PC-3 (cell line): ENCODE measurements around the gene EFNA5. TPM values are rescaled to one million over a fixed set of nuclear protein-coding genes. Genes with fewer than 3 reads are reported as not detected.

Experiments used
- ATAC-seq: fragments of 200-7000 bp; cut with Tn5 transposase; 2 replicates; pipeline ENCODE4 v1.9.1; 2020; ENCODE audit warnings: mild to moderate bottlenecking, moderate library complexity
- BruUV-seq: library from RNA; stranded (reverse); fragments of 400-500 nt; replicated peaks from 2 replicates; lab custom pipeline; 2021; lab: Mats Ljungman, UMichigan
- CTCF ChIA-PET: fragments of 300-600 bp; sonication (Branson Sonifier 250); formaldehyde crosslinking; loops from one replicate; lab custom pipeline; 2022; ENCODE audit warnings: antibody characterized with exemption; lab: Charles Lee
- POLR2A ChIA-PET: fragments of 300-600 bp; sonication (Branson Sonifier 250); formaldehyde crosslinking; loops from one replicate; lab custom pipeline; 2022; ENCODE audit warnings: antibody characterized with exemption; ENCODE audit not compliant: unreplicated experiment; lab: Charles Lee
- DNase-seq: peaks from one replicate; pipeline ENCODE4 v3.0.0-alpha.2; 2015
- H2AFZ ChIP-seq: fragments of 300-600 bp; sonication (generic); 2 replicates; pipeline ENCODE4 v1.6.0; 2016; ENCODE audit warnings: antibody characterized with exemption, low read length
- H3F3A ChIP-seq: fragments of 300-600 bp; sonication (generic); one replicate; pipeline ENCODE4 v1.6.0; 2017; ENCODE audit warnings: antibody characterized with exemption, low read length, control low read depth, mild to moderate bottlenecking; ENCODE audit not compliant: unreplicated experiment
- H3K27ac ChIP-seq: fragments of 300-600 bp; sonication (generic); 2 replicates; pipeline ENCODE4 v1.5.1; 2016; ENCODE audit warnings: mild to moderate bottlenecking, low read length
- H3K27me3 ChIP-seq: fragments of 300-600 bp; sonication (generic); 2 replicates; pipeline ENCODE4 v1.6.1; 2016; ENCODE audit warnings: low read length, mixed read lengths
- H3K36me3 ChIP-seq: fragments of 300-600 bp; sonication (generic); 2 replicates; pipeline ENCODE4 v1.6.1; 2016; ENCODE audit warnings: low read depth, mixed run types, low read length, mixed read lengths
- H3K4me1 ChIP-seq: fragments of 300-600 bp; sonication (generic); 2 replicates; pipeline ENCODE4 v1.5.1; 2016; ENCODE audit warnings: low read length; ENCODE audit not compliant: insufficient read depth
- H3K4me2 ChIP-seq: fragments of 300-600 bp; sonication (generic); 2 replicates; pipeline ENCODE4 v1.6.0; 2016; ENCODE audit warnings: low read length
- H3K4me3 ChIP-seq: fragments of 300-600 bp; sonication (generic); 2 replicates; pipeline ENCODE4 v1.5.1; 2016; ENCODE audit warnings: mild to moderate bottlenecking, low read length, mixed read lengths
- H3K79me2 ChIP-seq: fragments of 300-600 bp; sonication (generic); 2 replicates; pipeline ENCODE4 v1.6.1; 2017; ENCODE audit warnings: low read length, mixed read lengths
- H3K9ac ChIP-seq: fragments of 300-600 bp; sonication (generic); 2 replicates; pipeline ENCODE4 v1.6.0; 2016; ENCODE audit warnings: mild to moderate bottlenecking, low read length
- H3K9me2 ChIP-seq: fragments of 300-600 bp; sonication (generic); replicated peaks from 2 replicates; pipeline ENCODE4 v1.6.1; 2016; ENCODE audit warnings: mixed run types, low read length, mixed read lengths
- H3K9me3 ChIP-seq: fragments of 300-600 bp; sonication (generic); 2 replicates; pipeline ENCODE4 v1.6.1; 2016; ENCODE audit warnings: low read length, mixed read lengths
- H4K20me1 ChIP-seq: fragments of 300-600 bp; sonication (generic); 2 replicates; pipeline ENCODE4 v1.6.1; 2016; ENCODE audit warnings: low read length, mixed read lengths
- CTCF ChIP-seq: fragments of 300-600 bp; sonication (generic); conservative IDR thresholded peaks from 2 replicates; pipeline ENCODE4 v1.5.1; 2017; ENCODE audit warnings: antibody characterized with exemption, low read depth, mild to moderate bottlenecking, low read length
- EZH2 ChIP-seq: fragments of 300-600 bp; sonication (generic); IDR thresholded peaks from one replicate; pipeline ENCODE4 v1.6.1; 2017; ENCODE audit warnings: antibody characterized with exemption, mild to moderate bottlenecking, low read length; ENCODE audit not compliant: unreplicated experiment
- EZH2phosphoT487 ChIP-seq: fragments of 300-600 bp; sonication (generic); IDR thresholded peaks from 2 replicates; pipeline ENCODE4 v1.6.1; 2018; ENCODE audit warnings: mild to moderate bottlenecking, antibody characterized with exemption, low read length, borderline replicate concordance
- intact Hi-C: fragments of 100-400 bp; cut with micrococcal nuclease; formaldehyde crosslinking; loops from 2 replicates; pipeline ENCODE4 v1.9.0; 2023
- total RNA-seq: library from RNA; depleted of rRNA; stranded (reverse); fragments of >200 nt; gene quantifications from 2 replicates; pipeline ENCODE4 v1.2.3, GENCODE V29; 2014

EFNA5 gene
- total RNA-seq, 1 experiment from 2014 or later: 5.4 TPM

DNA sequence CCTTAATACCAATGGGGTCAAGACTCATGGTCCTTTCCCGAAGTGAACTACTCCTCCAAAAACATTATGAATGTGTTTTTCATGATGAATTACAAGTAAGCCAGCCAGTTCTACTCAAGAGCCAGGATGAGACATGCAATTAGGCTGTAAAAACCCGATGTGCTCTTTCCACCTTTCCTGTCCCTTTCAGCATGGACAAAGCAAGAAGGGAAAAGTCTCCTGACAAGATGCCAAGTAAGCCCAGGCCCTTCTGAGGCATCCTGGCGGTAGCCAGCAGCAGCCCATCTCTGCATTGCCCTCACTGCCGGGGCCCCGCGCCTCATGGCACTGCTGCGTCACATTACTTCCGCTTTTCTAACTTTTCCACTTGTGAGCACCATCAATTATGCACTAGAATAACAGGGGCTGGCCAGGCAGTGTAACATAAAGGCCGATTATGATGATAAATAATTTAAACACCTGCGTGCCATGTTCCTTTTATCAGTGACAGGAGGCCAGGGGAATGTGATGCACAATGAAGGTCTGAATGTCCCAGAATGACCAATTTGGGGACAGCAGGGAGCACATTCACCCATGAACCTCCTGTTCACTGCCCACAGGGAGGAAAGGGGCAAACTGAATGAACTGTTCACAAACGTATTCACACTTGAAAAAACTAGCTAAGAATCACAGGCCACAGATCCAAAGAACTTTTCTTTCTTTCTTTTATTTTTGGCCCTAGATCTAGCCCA, 37.4 kb downstream of the EFNA5 start:
- H3K27me3 ChIP-seq: no peaks in the 10 kb centered on the region
- H3K9me3 ChIP-seq: no peaks in the 10 kb centered on the region
- no peak overlapping the region for H3K4me3 ChIP-seq
- no peaks in the 10 kb centered on the region for H3K36me3 ChIP-seq
- TF ChIP-seq EZH2phosphoT487 (no peak), CTCF (no peak), EZH2 (no peak)
- 0 out of 2 replicates have a peak, but pooled peaks cover 7% of the 10 kb centered on the region for H3K79me2 ChIP-seq
- no peak for DNase-seq
- H3K4me1 ChIP-seq: peaks cover 12% of the 10 kb centered on the region; the same call in 1 of the 2 replicates
- H3K9me2 ChIP-seq: no peaks in the 10 kb centered on the region
- H3K9ac ChIP-seq: no peak overlapping the region
- H3K27ac ChIP-seq: no peak overlapping the region
- ChIA-PET POLR2A (no interaction called here), CTCF (no interaction called here)
- BruUV-seq: no TSS peak
- ATAC-seq: no peak
- intact Hi-C loops: no loop called here
- no peak overlapping the region for H2AFZ ChIP-seq
- no peaks in the 10 kb centered on the region for H4K20me1 ChIP-seq
- no peaks in the 10 kb centered on the region for H3F3A ChIP-seq
- H3K4me2 ChIP-seq: no peak overlapping the region

GRCh38 chr5:107631805-107632362, 38.9 kb downstream of the EFNA5 start:
- no peaks in the 10 kb centered on the region for H3K27me3 ChIP-seq
- TF ChIP-seq CTCF (no peak), EZH2phosphoT487 (no peak)
- peaks cover 12% of the 10 kb centered on the region; the same call in 1 of the 2 replicates for H3K4me1 ChIP-seq
- 0 out of 2 replicates have a peak, but pooled peaks cover 7% of the 10 kb centered on the region for H3K79me2 ChIP-seq
- no peak overlapping the region for H3K4me2 ChIP-seq
- no peaks in the 10 kb centered on the region for H3K36me3 ChIP-seq
- H3K27ac ChIP-seq: no peak overlapping the region
- no peaks in the 10 kb centered on the region for H3F3A ChIP-seq
- no peaks in the 10 kb centered on the region for H3K9me3 ChIP-seq
- intact Hi-C loops: no loop called here
- H3K4me3 ChIP-seq: no peak overlapping the region
- no peaks in the 10 kb centered on the region for H4K20me1 ChIP-seq
- no peak overlapping the region for H2AFZ ChIP-seq
- ChIA-PET CTCF (no interaction called here), POLR2A (no interaction called here)
- no peaks in the 10 kb centered on the region for H3K9me2 ChIP-seq
- ATAC-seq: no peak
- BruUV-seq: no TSS peak
- H3K9ac ChIP-seq: no peak overlapping the region
- no peak for DNase-seq

GRCh38 chr5:107630184-107630583, 40.6 kb downstream of the EFNA5 start:
- 0 out of 2 replicates have a peak, but pooled peaks cover under 1% of the 10 kb centered on the region for H3K79me2 ChIP-seq
- no peaks in the 10 kb centered on the region for H3F3A ChIP-seq
- no peaks in the 10 kb centered on the region for H3K9me2 ChIP-seq
- intact Hi-C loops: no loop called here
- no peak overlapping the region for H3K4me2 ChIP-seq
- TF ChIP-seq CTCF (no peak), EZH2phosphoT487 (no peak), EZH2 (no peak)
- POLR2A ChIA-PET: no interaction called here
- no peaks in the 10 kb centered on the region for H4K20me1 ChIP-seq
- ATAC-seq: peak; percentile 88
- no peak overlapping the region for H2AFZ ChIP-seq
- no peaks in the 10 kb centered on the region for H3K36me3 ChIP-seq
- DNase-seq: peak; percentile 75
- no TSS peak for BruUV-seq
- no peaks in the 10 kb centered on the region for H3K27me3 ChIP-seq
- H3K9me3 ChIP-seq: no peaks in the 10 kb centered on the region
- CTCF ChIA-PET: interaction anchor here (0.8 kb wide), 1 partner anchor 58 kb away, joined by 6 read pairs; no protein-coding TSS in a partner anchor
- H3K4me1 ChIP-seq: peaks cover 12% of the 10 kb centered on the region; the same call in 1 of the 2 replicates
- H3K27ac ChIP-seq: peak overlapping the region; percentile 19; the same call in 1 of the 2 replicates
- no peak overlapping the region for H3K4me3 ChIP-seq
- no peak overlapping the region for H3K9ac ChIP-seq
